Left ventricle myocardium inferior (tissue), 1 donor: ENCODE data around the gene GATA1. TPM values are rescaled to one million over a fixed set of nuclear protein-coding genes. Genes with fewer than 3 reads are reported as not detected.

Experiments
- DNase-seq: peaks from one replicate; pipeline ENCODE4 v3.0.0-alpha.2; 2020
- H3K27ac ChIP-seq: fragments of 200-600 bp; replicated peaks from 2 replicates; pipeline ENCODE4 v1.8.0; 2021
- H3K27me3 ChIP-seq: fragments of 200-600 bp; 2 replicates; pipeline ENCODE4 v1.8.0; 2021; ENCODE audit warnings: low read depth
- H3K36me3 ChIP-seq: fragments of 200-600 bp; 2 replicates; pipeline ENCODE4 v1.8.0; 2021
- H3K4me1 ChIP-seq: fragments of 200-600 bp; 2 replicates; pipeline ENCODE4 v1.8.0; 2021
- H3K4me3 ChIP-seq: fragments of 200-600 bp; 2 replicates; pipeline ENCODE4 v1.8.0; 2021; ENCODE audit warnings: mild to moderate bottlenecking, moderate library complexity
- H3K9me3 ChIP-seq: fragments of 200-600 bp; replicated peaks from 2 replicates; pipeline ENCODE4 v1.8.0; 2021
- CTCF ChIP-seq: fragments of 200-600 bp; IDR thresholded peaks from 2 replicates; pipeline ENCODE4 v1.8.0; 2021; ENCODE audit warnings: antibody characterized with exemption, mild to moderate bottlenecking, borderline replicate concordance
- intact Hi-C: fragments of 100-400 bp; cut with micrococcal nuclease; formaldehyde crosslinking; loops from one replicate; pipeline ENCODE4 v1.11.0; 2022
- long read RNA-seq: library from polyadenylated mRNA; unstranded; transcript quantifications from one replicate; pipeline ENCODE4 v2.0.0, GENCODE V29; 2021
- total RNA-seq: library from RNA; stranded (reverse); fragmentation: NEBNext Ultra II Directional; extraction: Animal tissue kit (Norgen Biotek cat#: 25700); gene quantifications from one replicate; pipeline ENCODE4 v1.2.1, GENCODE V29; 2021
- donor health status: DM: no; HTN: yes; CAD: no; lungs with severe emphysema.

GATA1 gene
- not detected for total RNA-seq
- long read RNA-seq, result 0 reads

GRCh38 chrX:48786341-48786800 is at the start of gene GATA1:
Gene GATA1 (plus strand): TSS chrX:48786590. CDS start chrX:48791110, 4,520 bp downstream.
- H3K4me3 ChIP-seq, result no peak within 1 kb of the TSS
- no peak for DNase-seq
- H3K9me3 ChIP-seq, result no peaks in the 10 kb centered on the region
- H3K27me3 ChIP-seq, result peaks cover 16% of the 10 kb centered on the region
- no peak within 1 kb of the TSS for H3K27ac ChIP-seq
- no peak for TF ChIP-seq CTCF
- H3K36me3 ChIP-seq, result no peaks in the 10 kb centered on the region
- intact Hi-C loops, result no loop called here
- H3K4me1 ChIP-seq, result no peaks in the 10 kb centered on the region

- intact Hi-C loops, result no loop called here
- Histone ChIP-seq H3K9me3 (no peaks in the 10 kb centered on the region), H3K27ac (peak overlapping the region; percentile 93), H3K4me1 (no peaks in the 10 kb centered on the region), H3K36me3 (no peaks in the 10 kb centered on the region), H3K4me3 (peak overlapping the region; percentile 74), H3K27me3 (no peaks in the 10 kb centered on the region)
- TF ChIP-seq CTCF, result no peak
- no peak for DNase-seq
Measured at GRCh38 chrX:48736878-48737212, 49.5 kb upstream of the GATA1 start.

GRCh38 chrX:48737213-48737938 is 49.0 kb upstream of the GATA1 start:
- peak overlapping the region; percentile 93 for H3K27ac ChIP-seq
- peak overlapping the region; percentile 74 for H3K4me3 ChIP-seq
- DNase-seq, result peak; percentile 89
- intact Hi-C loops, result no loop called here
- H3K4me1 ChIP-seq, result no peaks in the 10 kb centered on the region
- no peaks in the 10 kb centered on the region for H3K9me3 ChIP-seq
- TF ChIP-seq CTCF, result no peak
- H3K27me3 ChIP-seq, result no peaks in the 10 kb centered on the region
- H3K36me3 ChIP-seq, result no peaks in the 10 kb centered on the region

GRCh38 chrX:48737940-48738339 is 48.5 kb upstream of the GATA1 start:
- intact Hi-C loops, result no loop called here

GRCh38 chrX:48741834-48742233 is 44.6 kb upstream of the GATA1 start:
- Histone ChIP-seq H3K4me1 (no peaks in the 10 kb centered on the region), H3K27me3 (no peaks in the 10 kb centered on the region), H3K9me3 (no peaks in the 10 kb centered on the region), H3K27ac (no peak overlapping the region), H3K36me3 (no peaks in the 10 kb centered on the region), H3K4me3 (no peak overlapping the region)
- intact Hi-C loops, result no loop called here
- no peak for DNase-seq
- TF ChIP-seq CTCF, result no peak

More at GRCh38 chrX:48737940-48738339, 48.5 kb upstream of the GATA1 start:
- peak overlapping the region; percentile 93 for H3K27ac ChIP-seq
- no peak for DNase-seq
- no peaks in the 10 kb centered on the region for H3K4me1 ChIP-seq
- no peaks in the 10 kb centered on the region for H3K36me3 ChIP-seq
- H3K27me3 ChIP-seq, result no peaks in the 10 kb centered on the region
- H3K4me3 ChIP-seq, result peak overlapping the region; percentile 74
- no peak for TF ChIP-seq CTCF
- H3K9me3 ChIP-seq, result no peaks in the 10 kb centered on the region
